ENCODE data around the gene CPNE6.

Gene CPNE6

DNA sequence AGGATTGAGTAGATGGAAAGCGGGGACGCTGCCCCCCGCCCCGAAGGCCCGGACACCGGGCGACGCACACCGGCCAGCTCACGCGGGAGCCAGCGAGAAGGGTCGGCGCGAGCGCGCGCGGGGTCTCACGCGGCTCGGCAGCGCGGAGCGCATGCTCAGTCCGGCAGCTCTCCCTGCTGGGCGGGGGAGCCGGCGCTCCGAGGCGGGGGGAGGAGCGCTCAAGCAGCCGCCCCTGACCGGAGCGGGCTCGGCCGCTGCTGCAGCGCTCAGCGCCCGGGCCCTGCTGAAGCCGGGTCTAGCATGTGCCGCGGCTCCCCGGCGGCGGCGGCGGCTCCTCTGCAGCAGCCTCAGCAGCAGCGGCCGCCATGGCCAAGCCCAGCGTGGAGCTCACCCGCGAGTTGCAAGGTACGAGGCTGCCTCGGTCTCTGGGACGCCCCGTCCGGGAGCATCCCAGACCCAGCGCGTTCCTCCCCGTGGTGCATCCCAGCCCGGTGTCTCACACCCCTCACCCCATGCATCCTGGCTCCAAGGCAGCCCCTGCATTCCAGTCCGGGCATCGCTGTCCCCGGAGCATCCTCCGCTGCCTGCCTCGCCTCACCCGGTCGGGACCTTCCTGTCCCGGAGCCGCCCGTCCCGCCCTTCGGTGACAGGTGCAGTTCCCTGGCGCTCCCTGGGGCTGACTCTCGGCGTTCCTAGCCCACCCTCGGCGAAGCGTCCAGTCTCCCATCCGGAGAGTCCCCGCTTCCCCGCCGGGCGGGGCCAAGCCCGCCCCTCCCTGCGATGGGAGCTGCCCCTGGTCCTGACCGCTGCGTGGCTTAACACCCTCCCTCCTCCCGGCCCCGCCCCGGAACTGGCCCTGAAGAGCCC, 19.3 kb upstream of the CPNE6 start, which contains the start of gene CARMIL3:
CARMIL3 (plus strand) TSS at position 221 of the 867 bp plus-strand sequence; CDS start at position 366, 145 bp downstream.
- POLR2A ChIA-PET (ENCODE audit: low non-redundant PET): interaction anchor here (0.6 kb wide), 1 partner anchor 1239 kb away, joined by 5 read pairs; no protein-coding TSS in a partner anchor
- TF ChIP-seq, protein P1, sequence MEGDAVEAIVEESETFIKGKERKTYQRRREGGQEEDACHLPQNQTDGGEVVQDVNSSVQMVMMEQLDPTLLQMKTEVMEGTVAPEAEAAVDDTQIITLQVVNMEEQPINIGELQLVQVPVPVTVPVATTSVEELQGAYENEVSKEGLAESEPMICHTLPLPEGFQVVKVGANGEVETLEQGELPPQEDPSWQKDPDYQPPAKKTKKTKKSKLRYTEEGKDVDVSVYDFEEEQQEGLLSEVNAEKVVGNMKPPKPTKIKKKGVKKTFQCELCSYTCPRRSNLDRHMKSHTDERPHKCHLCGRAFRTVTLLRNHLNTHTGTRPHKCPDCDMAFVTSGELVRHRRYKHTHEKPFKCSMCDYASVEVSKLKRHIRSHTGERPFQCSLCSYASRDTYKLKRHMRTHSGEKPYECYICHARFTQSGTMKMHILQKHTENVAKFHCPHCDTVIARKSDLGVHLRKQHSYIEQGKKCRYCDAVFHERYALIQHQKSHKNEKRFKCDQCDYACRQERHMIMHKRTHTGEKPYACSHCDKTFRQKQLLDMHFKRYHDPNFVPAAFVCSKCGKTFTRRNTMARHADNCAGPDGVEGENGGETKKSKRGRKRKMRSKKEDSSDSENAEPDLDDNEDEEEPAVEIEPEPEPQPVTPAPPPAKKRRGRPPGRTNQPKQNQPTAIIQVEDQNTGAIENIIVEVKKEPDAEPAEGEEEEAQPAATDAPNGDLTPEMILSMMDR (conservative IDR thresholded peaks at IDR 0.05; ENCODE audit: low read depth): no peak
- peak; percentile 61 for DNase-seq (ENCODE audit: low spot score)
- peak within 1 kb of the TSS; percentile 23 for H3K27ac ChIP-seq
- CTCF ChIA-PET: interaction anchor here (0.6 to 1.0 kb wide), 3 partner anchors 10 to 340 kb away, joined by 3 read pairs; no protein-coding TSS in a partner anchor

DNA sequence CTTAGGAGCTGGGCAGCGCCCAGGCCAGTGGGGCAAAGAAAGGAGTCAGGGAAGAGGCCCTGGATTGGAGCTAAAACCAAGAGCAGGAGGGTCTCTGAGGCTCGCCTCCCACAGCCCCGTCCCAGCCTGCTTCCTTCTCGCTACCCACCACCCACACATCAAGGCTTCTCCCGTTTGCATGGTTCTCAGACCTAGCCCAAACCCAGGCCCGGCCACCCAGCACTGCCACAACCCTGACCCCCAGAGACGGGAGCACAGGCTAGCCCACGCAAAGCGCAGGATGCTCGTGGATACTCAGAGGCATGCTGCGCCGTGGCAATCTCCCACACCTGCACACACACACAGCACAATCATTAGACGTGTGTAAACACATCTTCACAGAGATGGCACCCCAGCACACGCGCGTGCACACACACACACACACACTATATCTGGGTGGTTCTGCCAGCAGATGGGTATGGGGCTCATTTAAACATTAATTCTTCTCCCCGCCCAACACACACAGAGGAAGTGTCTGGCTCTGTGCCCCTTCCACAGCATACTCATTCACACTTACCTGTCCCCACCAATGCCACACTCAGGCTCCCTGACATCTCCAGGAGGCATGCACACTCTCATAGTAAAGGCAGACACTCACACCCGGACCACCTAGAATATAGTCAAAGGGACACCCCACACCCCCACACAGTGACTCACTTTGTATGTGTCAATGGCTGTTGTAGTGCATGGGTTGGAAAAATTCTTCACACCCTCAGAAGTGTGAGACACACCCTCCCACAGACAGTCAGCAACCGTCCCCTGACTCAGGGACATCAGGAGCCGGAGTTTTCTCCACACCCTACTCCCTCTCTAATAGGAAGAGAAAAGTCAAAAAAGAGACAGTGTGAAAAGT, 18.5 kb upstream of the CPNE6 start:
- H3K27ac ChIP-seq: no peak overlapping the region
- no peak for DNase-seq (ENCODE audit: low spot score)
- CTCF ChIA-PET: interaction anchor here (0.6 to 0.7 kb wide), 2 partner anchors 61 to 341 kb away, joined by 3 read pairs; no protein-coding TSS in a partner anchor
- POLR2A ChIA-PET (ENCODE audit: low non-redundant PET): no interaction called here
- TF ChIP-seq, protein P1 (conservative IDR thresholded peaks at IDR 0.05; ENCODE audit: low read depth): no peak

DNA sequence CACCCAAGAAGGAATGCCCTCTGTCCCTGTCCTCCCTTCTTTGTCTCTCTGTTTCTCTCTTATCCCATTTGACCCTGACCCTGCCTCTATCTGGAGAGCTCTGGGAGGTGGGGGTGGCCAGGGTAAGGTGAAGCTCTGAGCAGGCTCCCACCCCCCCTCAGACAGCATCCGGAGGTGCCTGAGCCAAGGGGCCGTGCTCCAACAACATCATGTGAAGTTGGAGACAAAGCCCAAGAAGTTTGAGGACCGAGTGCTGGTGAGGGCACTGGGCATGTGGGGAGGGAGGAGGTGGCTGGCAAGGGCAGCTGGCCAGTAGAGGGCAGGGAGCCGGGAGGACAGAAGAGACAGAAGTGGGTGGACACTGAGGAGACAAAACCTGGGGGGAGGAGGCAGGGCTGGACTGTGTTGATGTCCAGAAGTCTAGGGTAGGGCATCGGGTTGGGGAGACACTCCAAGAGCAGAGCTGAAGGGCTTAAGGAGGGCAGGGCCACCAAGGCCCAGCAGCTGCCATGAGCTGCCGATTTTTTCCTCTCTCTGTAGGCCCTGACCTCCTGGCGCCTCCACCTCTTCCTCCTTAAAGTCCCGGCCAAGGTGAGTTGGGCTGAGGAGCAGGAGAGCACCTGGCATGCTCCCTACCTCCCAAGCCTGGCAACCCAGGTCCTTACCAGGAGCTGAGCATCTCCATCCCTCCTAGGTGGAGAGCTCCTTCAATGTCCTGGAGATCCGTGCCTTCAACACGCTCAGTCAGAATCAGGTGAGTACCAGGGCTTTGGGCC, 17.6 kb upstream of the CPNE6 start:
- no peak for DNase-seq (ENCODE audit: low spot score)
- TF ChIP-seq, protein P1 (conservative IDR thresholded peaks at IDR 0.05; ENCODE audit: low read depth): no peak
- ChIA-PET CTCF (interaction anchor here (0.6 kb wide), 1 partner anchor 103 kb away, joined by 3 read pairs; no protein-coding TSS in a partner anchor), POLR2A (ENCODE audit: low non-redundant PET) (interaction anchor here (1.4 kb wide), 1 partner anchor 41 kb away, joined by 4 read pairs; no protein-coding TSS in a partner anchor)
- H3K27ac ChIP-seq: no peak overlapping the region

DNA sequence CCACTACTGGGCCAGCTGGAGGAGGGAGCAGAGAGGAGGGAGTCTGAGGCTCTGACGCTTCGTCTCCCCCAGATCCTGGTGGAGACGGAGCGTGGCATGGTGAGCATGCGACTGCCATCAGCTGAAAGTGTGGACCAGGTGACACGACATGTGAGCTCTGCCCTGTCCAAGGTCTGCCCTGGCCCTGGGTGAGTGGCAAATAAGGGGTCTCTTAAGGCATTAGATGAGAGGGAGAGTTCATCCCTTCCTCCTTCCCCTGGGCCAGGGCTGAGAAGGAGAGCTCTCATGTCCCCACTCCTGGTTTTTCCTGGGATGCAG, 17.1 kb upstream of the CPNE6 start:
- no peak overlapping the region for H3K27ac ChIP-seq
- ChIA-PET POLR2A (ENCODE audit: low non-redundant PET) (interaction anchor here (1.4 kb wide), 1 partner anchor 41 kb away, joined by 4 read pairs; no protein-coding TSS in a partner anchor), CTCF (interaction anchor here (0.6 kb wide), 1 partner anchor 389 kb away, joined by 4 read pairs; no protein-coding TSS in a partner anchor)
- DNase-seq (ENCODE audit: low spot score): no peak
- TF ChIP-seq, protein P1 (conservative IDR thresholded peaks at IDR 0.05; ENCODE audit: low read depth): no peak

DNA sequence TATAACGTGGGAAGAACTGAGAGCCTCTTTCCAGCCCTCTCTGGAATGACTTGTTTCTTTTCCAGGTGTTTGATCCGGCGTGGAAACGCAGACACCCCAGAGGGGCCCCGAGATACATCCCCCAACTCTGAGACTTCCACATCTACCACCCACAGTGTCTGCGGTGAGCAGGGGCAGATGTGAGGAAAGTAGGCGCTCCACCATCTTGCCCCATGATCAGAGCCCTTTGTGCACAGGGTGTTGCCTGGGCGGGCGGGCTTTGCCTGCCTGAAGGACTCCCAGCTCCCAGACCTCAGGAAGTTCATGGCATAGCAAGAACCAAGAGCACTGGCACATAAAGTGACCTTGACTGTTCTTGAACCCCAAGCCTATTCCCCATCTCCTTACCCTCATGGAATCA, 16.7 kb upstream of the CPNE6 start:
- DNase-seq (ENCODE audit: low spot score): no peak
- ChIA-PET POLR2A (ENCODE audit: low non-redundant PET) (interaction anchor here (1.4 kb wide), 1 partner anchor 40 kb away, joined by 4 read pairs; no protein-coding TSS in a partner anchor), CTCF (interaction anchor here (0.6 kb wide), 1 partner anchor 389 kb away, joined by 4 read pairs; no protein-coding TSS in a partner anchor)
- H3K27ac ChIP-seq: no peak overlapping the region
- TF ChIP-seq, protein P1 (conservative IDR thresholded peaks at IDR 0.05; ENCODE audit: low read depth): no peak
